ENCODE data around the gene TRIOBP. TPM values are rescaled to one million over a fixed set of nuclear protein-coding genes. Genes with fewer than 3 reads are reported as not detected.

The TRIOBP gene
- total RNA-seq, 1 experiment from 2014 or later, result 28.7 TPM

DNA sequence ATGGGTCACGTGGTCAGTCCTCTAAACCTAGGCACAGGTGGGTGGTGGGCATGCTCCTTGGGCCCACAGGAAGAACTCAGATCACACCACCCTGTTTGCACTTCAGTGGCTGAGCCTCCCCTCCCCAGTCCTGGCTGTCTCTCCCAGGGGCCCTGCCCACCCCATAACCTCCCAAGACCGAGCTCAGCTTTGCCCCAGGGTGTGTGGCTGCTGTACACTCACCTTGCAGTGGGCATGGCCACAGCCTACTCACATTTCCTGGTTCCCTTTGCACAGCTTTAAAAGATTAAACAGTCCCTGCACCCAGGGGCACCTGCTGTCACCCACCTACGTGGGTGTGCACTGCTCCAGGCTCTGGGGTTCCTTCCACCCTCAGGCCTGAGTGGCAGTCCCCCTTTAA lies 13.8 kb downstream of the TRIOBP start:
- Histone ChIP-seq H3K27me3 (replicated peaks; ENCODE audit: insufficient read depth, low read depth, low read length, poor library complexity) (no peaks in the 10 kb centered on the region), H3K9me3 (ENCODE audit: low read depth, low read length, poor library complexity, severe bottlenecking) (no peaks in the 10 kb centered on the region), H3K27ac (ENCODE audit: low read depth, low read length, poor library complexity, severe bottlenecking) (no peak overlapping the region), H3K36me3 (ENCODE audit: insufficient read depth, low read length, poor library complexity, severe bottlenecking) (no peaks in the 10 kb centered on the region), H3K4me3 (ENCODE audit: low read depth, low read length, poor library complexity, severe bottlenecking) (no peak overlapping the region), H3K4me1 (ENCODE audit: insufficient read depth, low read length, poor library complexity, severe bottlenecking) (no peaks in the 10 kb centered on the region)
- CTCF ChIA-PET, result no interaction called here
- TF ChIP-seq, protein P1, sequence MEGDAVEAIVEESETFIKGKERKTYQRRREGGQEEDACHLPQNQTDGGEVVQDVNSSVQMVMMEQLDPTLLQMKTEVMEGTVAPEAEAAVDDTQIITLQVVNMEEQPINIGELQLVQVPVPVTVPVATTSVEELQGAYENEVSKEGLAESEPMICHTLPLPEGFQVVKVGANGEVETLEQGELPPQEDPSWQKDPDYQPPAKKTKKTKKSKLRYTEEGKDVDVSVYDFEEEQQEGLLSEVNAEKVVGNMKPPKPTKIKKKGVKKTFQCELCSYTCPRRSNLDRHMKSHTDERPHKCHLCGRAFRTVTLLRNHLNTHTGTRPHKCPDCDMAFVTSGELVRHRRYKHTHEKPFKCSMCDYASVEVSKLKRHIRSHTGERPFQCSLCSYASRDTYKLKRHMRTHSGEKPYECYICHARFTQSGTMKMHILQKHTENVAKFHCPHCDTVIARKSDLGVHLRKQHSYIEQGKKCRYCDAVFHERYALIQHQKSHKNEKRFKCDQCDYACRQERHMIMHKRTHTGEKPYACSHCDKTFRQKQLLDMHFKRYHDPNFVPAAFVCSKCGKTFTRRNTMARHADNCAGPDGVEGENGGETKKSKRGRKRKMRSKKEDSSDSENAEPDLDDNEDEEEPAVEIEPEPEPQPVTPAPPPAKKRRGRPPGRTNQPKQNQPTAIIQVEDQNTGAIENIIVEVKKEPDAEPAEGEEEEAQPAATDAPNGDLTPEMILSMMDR (conservative IDR thresholded peaks at IDR 0.05; ENCODE audit: low read depth, low read length), result no peak
- no peak for TF ChIP-seq EZH2 (IDR thresholded peaks at IDR 0.05; ENCODE audit: borderline replicate concordance, low read depth, low read length, poor library complexity, severe bottlenecking)
- DNase-seq (ENCODE audit: low spot score), result no peak
- no TSS peak for BruUV-seq (replicated peaks)
- intact Hi-C loops (cut with micrococcal nuclease; ENCODE audit: unreplicated experiment), result no loop called here
- POLR2A ChIA-PET (ENCODE audit: low non-redundant PET), result no interaction called here

GRCh38 chr22:37711490-37711889 lies 14.6 kb downstream of the TRIOBP start:
- ChIA-PET POLR2A (ENCODE audit: low non-redundant PET) (no interaction called here), CTCF (interaction anchor here (0.6 to 1.6 kb wide), 3 partner anchors 50 to 815 kb away, joined by 3 to 4 read pairs (median 3); no protein-coding TSS in a partner anchor)
- BruUV-seq (replicated peaks), result no TSS peak

GRCh38 chr22:37713761-37714160 lies 16.9 kb downstream of the TRIOBP start:
- H3K4me1 ChIP-seq (ENCODE audit: insufficient read depth, low read length, poor library complexity, severe bottlenecking), result no peaks in the 10 kb centered on the region
- no peak overlapping the region for H3K27ac ChIP-seq (ENCODE audit: low read depth, low read length, poor library complexity, severe bottlenecking)
- no peaks in the 10 kb centered on the region for H3K9me3 ChIP-seq (ENCODE audit: low read depth, low read length, poor library complexity, severe bottlenecking)
- intact Hi-C loops (cut with micrococcal nuclease; ENCODE audit: unreplicated experiment), result no loop called here
- H3K4me3 ChIP-seq (ENCODE audit: low read depth, low read length, poor library complexity, severe bottlenecking), result no peak overlapping the region
- H3K36me3 ChIP-seq (ENCODE audit: insufficient read depth, low read length, poor library complexity, severe bottlenecking), result no peaks in the 10 kb centered on the region
- no TSS peak for BruUV-seq (replicated peaks)
- TF ChIP-seq, protein P1 (conservative IDR thresholded peaks at IDR 0.05; ENCODE audit: low read depth, low read length), result no peak
- TF ChIP-seq EZH2 (IDR thresholded peaks at IDR 0.05; ENCODE audit: borderline replicate concordance, low read depth, low read length, poor library complexity, severe bottlenecking), result no peak
- no peak for DNase-seq (ENCODE audit: low spot score)
- POLR2A ChIA-PET (ENCODE audit: low non-redundant PET), result no interaction called here
- CTCF ChIA-PET, result no interaction called here
- no peaks in the 10 kb centered on the region for H3K27me3 ChIP-seq (replicated peaks; ENCODE audit: insufficient read depth, low read depth, low read length, poor library complexity)

More at GRCh38 chr22:37711490-37711889, 14.6 kb downstream of the TRIOBP start:
- no peak overlapping the region for H3K4me3 ChIP-seq (ENCODE audit: low read depth, low read length, poor library complexity, severe bottlenecking)
- no peaks in the 10 kb centered on the region for H3K4me1 ChIP-seq (ENCODE audit: insufficient read depth, low read length, poor library complexity, severe bottlenecking)
- no peaks in the 10 kb centered on the region for H3K9me3 ChIP-seq (ENCODE audit: low read depth, low read length, poor library complexity, severe bottlenecking)
- intact Hi-C loops (cut with micrococcal nuclease; ENCODE audit: unreplicated experiment), result no loop called here
- H3K27ac ChIP-seq (ENCODE audit: low read depth, low read length, poor library complexity, severe bottlenecking), result no peak overlapping the region
- TF ChIP-seq, protein P1 (conservative IDR thresholded peaks at IDR 0.05; ENCODE audit: low read depth, low read length), result no peak
- no peak for TF ChIP-seq EZH2 (IDR thresholded peaks at IDR 0.05; ENCODE audit: borderline replicate concordance, low read depth, low read length, poor library complexity, severe bottlenecking)
- no peak for DNase-seq (ENCODE audit: low spot score)
- H3K27me3 ChIP-seq (replicated peaks; ENCODE audit: insufficient read depth, low read depth, low read length, poor library complexity), result no peaks in the 10 kb centered on the region
- no peaks in the 10 kb centered on the region for H3K36me3 ChIP-seq (ENCODE audit: insufficient read depth, low read length, poor library complexity, severe bottlenecking)
